HepG2 (cell line): Measurements from ENCODE around the gene ZNF512B. TPM values are rescaled to one million over a fixed set of nuclear protein-coding genes. Genes with fewer than 3 reads are reported as not detected.

ENCODE experiments used
- GFI1 ChIP-seq: sonication (generic); formaldehyde crosslinking; IDR thresholded peaks from 2 replicates; pipeline ENCODE4 v1.5.0; 2020; ENCODE audit warnings: missing genetic modification reagents, mild to moderate bottlenecking, borderline replicate concordance
- HNRNPLL ChIP-seq: fragments of 200-400 bp; formaldehyde crosslinking; IDR thresholded peaks from 2 replicates; pipeline ENCODE4 v1.6.1; 2017; ENCODE audit warnings: mild to moderate bottlenecking, low read depth, low read length; ENCODE audit not compliant: poor library complexity, severe bottlenecking
- MIER2 ChIP-seq: IDR thresholded peaks from 2 replicates; pipeline ENCODE4 v1.6.1; 2016; ENCODE audit warnings: missing biosample characterization, missing genetic modification reagents
- POLR2AphosphoS2 ChIP-seq: IDR thresholded peaks from 2 replicates; pipeline ENCODE4 v1.6.1; 2011; ENCODE audit warnings: low read depth, low read length, improper control_type of control experiment
- SP4 ChIP-seq: sonication (generic); formaldehyde crosslinking; IDR thresholded peaks from 2 replicates; pipeline ENCODE4 v1.8.1; 2023; ENCODE audit warnings: mild to moderate bottlenecking, missing genetic modification reagents
- ZNF605 ChIP-seq: sonication (generic); formaldehyde crosslinking; IDR thresholded peaks from 2 replicates; pipeline ENCODE4 v1.8.0; 2022; ENCODE audit warnings: mild to moderate bottlenecking, missing genetic modification reagents
- ZNF674 ChIP-seq: sonication (generic); formaldehyde crosslinking; IDR thresholded peaks from 2 replicates; pipeline ENCODE4 v1.5.0; 2020; ENCODE audit warnings: low read depth, mild to moderate bottlenecking, missing genetic modification reagents
- ZNF883 ChIP-seq: sonication (generic); formaldehyde crosslinking; IDR thresholded peaks from 2 replicates; pipeline ENCODE4 v1.5.1; 2020; ENCODE audit warnings: mild to moderate bottlenecking, missing genetic modification reagents; ENCODE audit errors: not compliant biosample characterization
- polyA plus RNA-seq, 8 experiments: library from polyadenylated mRNA; depleted of rRNA in 3 of 8; stranded (reverse) in 7 of 8; unstranded in 1 of 8; fragments of >200 nt; fragmentation: Illumina TruSeq in 4 of 8; extraction: Trizol in 4 of 8; gene quantifications; 2 replicates each; pipeline versions ENCODE4 v1.2.1 to v1.2.3, GENCODE V29; 2011 to 2016; ENCODE audit warnings: low read depth in 4 of 8, missing spikeins in 1 of 8, mixed read lengths in 1 of 8; ENCODE audit not compliant: insufficient read depth in 1 of 8
- total RNA-seq, 5 experiments: library from RNA; depleted of rRNA; stranded (reverse); fragments of >200 nt; fragmentation: Illumina TruSeq; extraction: Trizol; gene quantifications; 2 replicates each; pipeline ENCODE4 v1.2.3, GENCODE V29; 2016; ENCODE audit warnings: low read depth in 1 of 5
- TF ChIP-seq, protein P1 (sequence below): sonication (generic); formaldehyde crosslinking; IDR thresholded peaks from 2 replicates; pipeline ENCODE4 v1.8.0; 2022; ENCODE audit warnings: missing genetic modification reagents, mild to moderate bottlenecking, moderate library complexity, borderline replicate concordance

The ZNF512B gene
- total and polyA plus RNA-seq, 2 of the 13 experiments (the other 11 are each of a cell fraction or from before 2014, with no cell fraction given): 11.5 to 30.6 TPM

DNA sequence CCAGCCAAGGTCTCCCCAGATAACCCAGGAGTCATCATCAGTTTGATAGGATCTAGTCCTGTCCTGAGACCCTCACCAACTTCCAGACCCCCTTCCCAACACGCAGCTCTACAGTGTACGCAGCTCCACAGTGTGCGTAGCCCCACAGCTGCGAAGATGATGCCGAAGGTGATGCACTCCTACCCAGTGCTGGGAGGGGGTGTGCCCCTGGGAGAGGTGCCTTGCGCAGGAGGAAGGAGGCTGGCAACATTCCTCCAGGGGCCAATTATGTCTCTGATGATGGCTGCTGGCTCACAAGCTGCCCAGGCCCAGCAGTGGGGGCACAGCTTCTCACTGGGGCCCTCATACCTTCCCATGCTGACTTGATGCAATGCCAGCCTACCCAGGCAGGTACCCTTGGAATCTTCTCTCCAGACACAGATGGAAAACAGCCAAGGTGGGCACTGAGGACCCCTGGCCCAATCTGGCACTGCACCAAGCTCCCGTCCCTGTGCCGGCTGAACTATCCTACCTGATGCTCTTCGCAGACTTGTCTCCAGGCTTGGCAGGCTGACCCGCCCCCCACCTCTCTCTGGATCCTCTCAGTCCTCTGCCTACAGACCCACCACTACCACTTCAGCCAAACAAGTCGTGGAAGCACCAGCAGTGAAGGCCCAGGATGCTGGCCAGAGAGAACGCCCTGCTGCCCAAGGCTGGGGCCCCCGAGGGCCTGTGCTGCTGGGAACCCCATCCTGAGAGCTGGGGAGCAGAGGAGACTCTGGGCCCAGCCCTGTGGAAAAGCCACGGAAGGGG lies 1.4 kb downstream of the ZNF512B start (continued):
- TF ChIP-seq, protein P1, sequence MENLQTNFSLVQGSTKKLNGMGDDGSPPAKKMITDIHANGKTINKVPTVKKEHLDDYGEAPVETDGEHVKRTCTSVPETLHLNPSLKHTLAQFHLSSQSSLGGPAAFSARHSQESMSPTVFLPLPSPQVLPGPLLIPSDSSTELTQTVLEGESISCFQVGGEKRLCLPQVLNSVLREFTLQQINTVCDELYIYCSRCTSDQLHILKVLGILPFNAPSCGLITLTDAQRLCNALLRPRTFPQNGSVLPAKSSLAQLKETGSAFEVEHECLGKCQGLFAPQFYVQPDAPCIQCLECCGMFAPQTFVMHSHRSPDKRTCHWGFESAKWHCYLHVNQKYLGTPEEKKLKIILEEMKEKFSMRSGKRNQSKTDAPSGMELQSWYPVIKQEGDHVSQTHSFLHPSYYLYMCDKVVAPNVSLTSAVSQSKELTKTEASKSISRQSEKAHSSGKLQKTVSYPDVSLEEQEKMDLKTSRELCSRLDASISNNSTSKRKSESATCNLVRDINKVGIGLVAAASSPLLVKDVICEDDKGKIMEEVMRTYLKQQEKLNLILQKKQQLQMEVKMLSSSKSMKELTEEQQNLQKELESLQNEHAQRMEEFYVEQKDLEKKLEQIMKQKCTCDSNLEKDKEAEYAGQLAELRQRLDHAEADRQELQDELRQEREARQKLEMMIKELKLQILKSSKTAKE: peak; percentile 7; the same call in 1 of the 2 replicates
- TF ChIP-seq POLR2AphosphoS2 (no peak), ZNF883 (CRISPR knock-in tag) (peak; percentile 66), GFI1 (CRISPR knock-in tag) (no peak), SP4 (CRISPR knock-in tag) (peak; percentile 12; the same call in 1 of the 2 replicates), HNRNPLL (no peak), ZNF674 (CRISPR knock-in tag) (no peak), ZNF605 (CRISPR knock-in tag) (0 out of 2 replicates have a peak, but pooled peaks have one; percentile 91), MIER2 (CRISPR knock-in tag) (no peak)
